H9 (cell line): ENCODE data around the gene PDCD4. TPM values are rescaled to one million over a fixed set of nuclear protein-coding genes. Genes with fewer than 3 reads are reported as not detected.

Experiments
- DNase-seq: peaks from one replicate; pipeline ENCODE4 v3.0.0-alpha.2; 2017
- H2AFZ ChIP-seq: one replicate; pipeline ENCODE4 v1.6.1; 2013; ENCODE audit warnings: mild to moderate bottlenecking, low read length, control low read depth, moderate library complexity
- H2AK5ac ChIP-seq: 2 replicates; pipeline ENCODE4 v1.6.1; 2013; ENCODE audit warnings: low read length, control low read depth, mixed read lengths; ENCODE audit not compliant: insufficient read length
- H2BK120ac ChIP-seq: one replicate; pipeline ENCODE4 v1.6.1; 2013; ENCODE audit warnings: low read depth, mild to moderate bottlenecking, low read length, control low read depth, inconsistent platforms; ENCODE audit not compliant: poor library complexity, severe bottlenecking
- H2BK12ac ChIP-seq: 2 replicates; pipeline ENCODE4 v1.6.1; 2013; ENCODE audit warnings: low read length, control low read depth, mixed read lengths, low read depth; ENCODE audit not compliant: insufficient read length
- H2BK15ac ChIP-seq: 2 replicates; pipeline ENCODE4 v1.6.1; 2013; ENCODE audit warnings: low read depth, low read length, control low read depth
- H2BK20ac ChIP-seq: one replicate; pipeline ENCODE4 v1.6.1; 2013; ENCODE audit warnings: low read depth, mild to moderate bottlenecking, low read length, control low read depth, inconsistent platforms; ENCODE audit not compliant: poor library complexity, severe bottlenecking
- H2BK5ac ChIP-seq: 2 replicates; pipeline ENCODE4 v1.6.1; 2013; ENCODE audit warnings: low read length, control low read depth, mixed read lengths; ENCODE audit not compliant: insufficient read length
- H3K14ac ChIP-seq: 2 replicates; pipeline ENCODE4 v1.6.1; 2013; ENCODE audit warnings: low read length, control low read depth; ENCODE audit not compliant: insufficient read depth
- H3K18ac ChIP-seq: 2 replicates; pipeline ENCODE4 v1.6.1; 2013; ENCODE audit warnings: low read depth, mild to moderate bottlenecking, mixed read lengths, low read length, control low read depth; ENCODE audit not compliant: insufficient read length
- H3K23ac ChIP-seq: 2 replicates; pipeline ENCODE4 v1.6.1; 2013; ENCODE audit warnings: low read length, control low read depth, mixed read lengths, low read depth; ENCODE audit not compliant: insufficient read length
- H3K23me2 ChIP-seq: 2 replicates; pipeline ENCODE4 v1.6.1; 2013; ENCODE audit warnings: low read depth, mild to moderate bottlenecking, mixed read lengths, low read length, control low read depth; ENCODE audit not compliant: insufficient read length, poor library complexity, severe bottlenecking
- H3K27ac ChIP-seq: 2 replicates; pipeline ENCODE4 v1.5.1; 2013; ENCODE audit warnings: low read length, control low read depth, mixed read lengths, low read depth; ENCODE audit not compliant: insufficient read length
- H3K27me3 ChIP-seq: 2 replicates; pipeline ENCODE4 v1.6.1; 2013; ENCODE audit warnings: low read length, control low read depth, inconsistent platforms; ENCODE audit not compliant: insufficient read depth
- H3K4ac ChIP-seq: 2 replicates; pipeline ENCODE4 v1.6.1; 2013; ENCODE audit warnings: low read depth, mild to moderate bottlenecking, control low read depth, inconsistent platforms, low read length, moderate library complexity
- H3K4me1 ChIP-seq: 2 replicates; pipeline ENCODE4 v1.6.1; 2013; ENCODE audit warnings: low read length, control low read depth, inconsistent platforms; ENCODE audit not compliant: insufficient read depth
- H3K4me2 ChIP-seq: 2 replicates; pipeline ENCODE4 v1.6.1; 2013; ENCODE audit warnings: low read length, control low read depth, mixed read lengths; ENCODE audit not compliant: insufficient read length, insufficient read depth
- H3K56ac ChIP-seq: 2 replicates; pipeline ENCODE4 v1.6.1; 2013; ENCODE audit warnings: low read depth, mild to moderate bottlenecking, mixed read lengths, low read length, control low read depth; ENCODE audit not compliant: insufficient read length
- H3K79me1 ChIP-seq: 2 replicates; pipeline ENCODE4 v1.6.1; 2013; ENCODE audit warnings: low read depth, mild to moderate bottlenecking, moderate library complexity, low read length, control low read depth, inconsistent platforms; ENCODE audit not compliant: insufficient read depth, poor library complexity, severe bottlenecking
- H3K79me2 ChIP-seq: 2 replicates; pipeline ENCODE4 v1.6.1; 2013; ENCODE audit warnings: low read length, control low read depth, inconsistent platforms; ENCODE audit not compliant: insufficient read depth
- H3K9ac ChIP-seq: 2 replicates; pipeline ENCODE4 v1.6.1; 2013; ENCODE audit warnings: low read length, control low read depth, mixed read lengths; ENCODE audit not compliant: insufficient read length; ENCODE audit errors: extremely low read depth
- H3K9me3 ChIP-seq: one replicate; pipeline ENCODE4 v1.6.1; 2013; ENCODE audit warnings: low read depth, low read length, inconsistent platforms; ENCODE audit not compliant: control insufficient read depth
- H3T11ph ChIP-seq: one replicate; pipeline ENCODE4 v1.6.1; 2013; ENCODE audit warnings: mild to moderate bottlenecking, low read length, control low read depth, inconsistent platforms
- H4K20me1 ChIP-seq: one replicate; pipeline ENCODE4 v1.6.1; 2013; ENCODE audit not compliant: control insufficient read depth, insufficient read length, insufficient read depth
- H4K5ac ChIP-seq: 2 replicates; pipeline ENCODE4 v1.6.1; 2013; ENCODE audit warnings: low read depth, mild to moderate bottlenecking, mixed read lengths, low read length, control low read depth; ENCODE audit not compliant: insufficient read length
- H4K8ac ChIP-seq: replicated peaks from 2 replicates; pipeline ENCODE4 v1.6.1; 2013; ENCODE audit warnings: low read length, control low read depth, mixed read lengths, low read depth; ENCODE audit not compliant: insufficient read length
- H4K91ac ChIP-seq: 2 replicates; pipeline ENCODE4 v1.6.1; 2013; ENCODE audit warnings: low read depth, mild to moderate bottlenecking, moderate library complexity, mixed read lengths, low read length, control low read depth; ENCODE audit not compliant: insufficient read length
- H3K27ac Mint-ChIP-seq, 3 experiments: 2 replicates in 2 of 3; 3 replicates in 1 of 3; pipeline ENCODE4 v1.8.0; 2020 to 2021; ENCODE audit warnings: mixed read lengths in 3 of 3, mild to moderate bottlenecking in 1 of 3, moderate library complexity in 1 of 3
- H3K27me3 Mint-ChIP-seq: 2 replicates; pipeline ENCODE4 v1.8.0; 2021; ENCODE audit warnings: low read depth, mild to moderate bottlenecking, moderate library complexity, mixed read lengths
- H3K36me3 Mint-ChIP-seq, 3 experiments: 2 replicates in 2 of 3; 3 replicates in 1 of 3; pipeline ENCODE4 v1.8.0; 2020 to 2021; ENCODE audit warnings: low read depth in 3 of 3, mixed read lengths in 3 of 3; ENCODE audit not compliant: insufficient read depth in 1 of 3
- H3K4me1 Mint-ChIP-seq, 2 experiments: 2 replicates each; pipeline ENCODE4 v1.8.0; 2020; ENCODE audit warnings: mixed read lengths in 2 of 2
- H3K4me3 Mint-ChIP-seq, 2 experiments: 2 replicates in 1 of 2; 3 replicates in 1 of 2; pipeline ENCODE4 v1.8.0; 2020 to 2021; ENCODE audit warnings: mild to moderate bottlenecking in 2 of 2, mixed read lengths in 2 of 2, moderate library complexity in 1 of 2
- H3K9me3 Mint-ChIP-seq, 2 experiments: 2 replicates in 1 of 2; 3 replicates in 1 of 2; pipeline ENCODE4 v1.8.0; 2020; ENCODE audit warnings: mild to moderate bottlenecking in 2 of 2, mixed read lengths in 2 of 2, moderate library complexity in 1 of 2
- CTCF ChIP-seq: fragments of 200-600 bp; sonication (generic); conservative IDR thresholded peaks from 3 replicates; pipeline ENCODE4 v1.8.0; 2021; ENCODE audit warnings: antibody characterized with exemption, mild to moderate bottlenecking
- WGBS: extraction: QIAGEN DNeasy Blood & Tissue Kit; methylation state at CpG from one replicate; pipeline ENCODE4 v1.1.7; 2013; ENCODE audit warnings: missing lambda C conversion rate, low lambda C conversion rate, mixed read lengths; ENCODE audit not compliant: insufficient read length; ENCODE audit errors: extremely low coverage; 5-methylcytosine and 5-hydroxymethylcytosine counted together
- total RNA-seq: library from RNA; stranded (reverse); gene quantifications from 2 replicates; pipeline ENCODE4 v1.2.1, GENCODE V29; 2021

PDCD4 gene
- total RNA-seq, 1 experiment from 2014 or later: 29.3 TPM

- H2BK5ac ChIP-seq: no peak overlapping the region
- Mint-ChIP-seq H3K4me1 (no peaks in the 10 kb centered on the region), H3K27me3 (no peaks in the 10 kb centered on the region), H3K36me3 (peaks cover 0 to 42% (median 23%) of the 10 kb centered on the region in 3 experiments; a peak in 4 of 7 replicates), H3K27ac (no peak overlapping the region; a peak in 1 of 7 replicates), H3K9me3 (no peaks in the 10 kb centered on the region), H3K4me3 (no peak overlapping the region)
- 100% methylated on average over 1 of the region's 5 CpGs for WGBS
- no peak overlapping the region for H2BK120ac ChIP-seq
- no peak for TF ChIP-seq CTCF
- no peak overlapping the region for H3K4ac ChIP-seq
- H3T11ph ChIP-seq: no peak overlapping the region
- no peak overlapping the region for H3K23ac ChIP-seq
- no peak overlapping the region for H2AK5ac ChIP-seq
- H4K8ac ChIP-seq: no peak overlapping the region
- no peaks in the 10 kb centered on the region for H3K4me1 ChIP-seq
- H3K4me2 ChIP-seq: no peak overlapping the region
- no peak overlapping the region for H4K91ac ChIP-seq
- H3K14ac ChIP-seq: no peak overlapping the region
- DNase-seq: no peak
- no peak overlapping the region for H4K5ac ChIP-seq
- no peaks in the 10 kb centered on the region for H3K27me3 ChIP-seq
- H3K18ac ChIP-seq: no peak overlapping the region
- no peak overlapping the region for H2BK20ac ChIP-seq
- no peaks in the 10 kb centered on the region for H3K79me1 ChIP-seq
- no peak overlapping the region for H3K9ac ChIP-seq
- no peaks in the 10 kb centered on the region for H3K23me2 ChIP-seq
- no peak overlapping the region for H2BK15ac ChIP-seq
- no peaks in the 10 kb centered on the region for H3K9me3 ChIP-seq
- H3K79me2 ChIP-seq: no peaks in the 10 kb centered on the region
- no peaks in the 10 kb centered on the region for H4K20me1 ChIP-seq
- no peak overlapping the region for H3K56ac ChIP-seq
- H3K27ac ChIP-seq: no peak overlapping the region
- no peak overlapping the region for H2AFZ ChIP-seq
- H2BK12ac ChIP-seq: no peak overlapping the region
Observed at GRCh38 chr10:110885932-110886674, 14.4 kb downstream of the PDCD4 start.
